Left ventricle myocardium superior (tissue), 1 donor: ENCODE results near the gene BET1. TPM values are rescaled to one million over a fixed set of nuclear protein-coding genes. Genes with fewer than 3 reads are reported as not detected.
A peak's percentile ranks its signal among the peaks of the same experiment; 100 is the strongest.

Experiments
- ATAC-seq: fragments of 200-7000 bp; cut with Tn5 transposase; one replicate; pipeline ENCODE4 v1.9.1; 2020; ENCODE audit warnings: mild to moderate bottlenecking, moderate library complexity
- DNase-seq: peaks from one replicate; pipeline ENCODE4 v3.0.0-alpha.2; 2020
- intact Hi-C: fragments of 100-400 bp; cut with micrococcal nuclease; formaldehyde crosslinking; loops from one replicate; pipeline ENCODE4 v1.11.0; 2022
- total RNA-seq: library from RNA; stranded (reverse); fragmentation: NEBNext Ultra II Directional; extraction: Animal tissue kit (Norgen Biotek cat#: 25700); gene quantifications from one replicate; pipeline ENCODE4 v1.2.1, GENCODE V29; 2021
- donor health status: DM: no; HTN: yes; CAD: no; lungs with severe emphysema.

Gene BET1
- total RNA-seq, 1 donor from 2014 or later, result 14.6 TPM

- DNase-seq (no peak), ATAC-seq (no peak)
- intact Hi-C loops, result no loop called here
Observed at GRCh38 chr7:94016786-94017185, 12.6 kb upstream of the BET1 start.

- intact Hi-C loops, result no loop called here
- no peak for ATAC-seq
- DNase-seq, result no peak
Observed at GRCh38 chr7:94015538-94015937, 11.4 kb upstream of the BET1 start.

- ATAC-seq (no peak), DNase-seq (no peak)
- intact Hi-C loops, result no loop called here
Observed at GRCh38 chr7:94012746-94013145, 8.6 kb upstream of the BET1 start.

- ATAC-seq (no peak), DNase-seq (no peak)
- intact Hi-C loops, result no loop called here
Observed at GRCh38 chr7:94011714-94012353, 7.7 kb upstream of the BET1 start.

GRCh38 chr7:94008537-94008936 is 4.4 kb upstream of the BET1 start:
- DNase-seq, result no peak
- no peak for ATAC-seq
- intact Hi-C loops, result no loop called here

- ATAC-seq, result no peak
- no peak for DNase-seq
- intact Hi-C loops, result no loop called here
Observed at GRCh38 chr7:94005753-94006152, 1.6 kb upstream of the BET1 start.

GRCh38 chr7:94003446-94004023 is 620 bp downstream of the BET1 start:
- intact Hi-C loops, result no loop called here
- peak; percentile 46 for ATAC-seq

GRCh38 chr7:94001396-94001795 is 2.8 kb downstream of the BET1 start:
- no peak for DNase-seq
- ATAC-seq, result no peak
- intact Hi-C loops, result no loop called here

More at GRCh38 chr7:94003446-94004023, 620 bp downstream of the BET1 start:
- no peak for DNase-seq

GRCh38 chr7:93997868-93998267 is 6.3 kb downstream of the BET1 start:
- ATAC-seq (no peak), DNase-seq (no peak)
- intact Hi-C loops, result loop anchor here (10.0 kb wide), 1 partner anchor 53 kb away; no protein-coding TSS in a partner anchor

GRCh38 chr7:93992421-93993110 is 11.6 kb downstream of the BET1 start:
- ATAC-seq (no peak), DNase-seq (no peak)
- intact Hi-C loops, result loop anchor here (10.0 kb wide), 1 partner anchor 48 kb away; no protein-coding TSS in a partner anchor

- DNase-seq (no peak), ATAC-seq (no peak)
- intact Hi-C loops, result no loop called here
Observed at GRCh38 chr7:93987297-93987696, 16.9 kb downstream of the BET1 start.

GRCh38 chr7:93985101-93985500 is 19.1 kb downstream of the BET1 start:
- ATAC-seq, result no peak
- intact Hi-C loops, result no loop called here
- no peak for DNase-seq

GRCh38 chr7:93984024-93984423 is 20.1 kb downstream of the BET1 start:
- no peak for ATAC-seq
- no peak for DNase-seq
- intact Hi-C loops, result no loop called here

GRCh38 chr7:93981480-93981874 is 22.7 kb downstream of the BET1 start:
- DNase-seq (no peak), ATAC-seq (no peak)
- intact Hi-C loops, result no loop called here

- intact Hi-C loops, result no loop called here
- DNase-seq, result no peak
- ATAC-seq, result no peak
Observed at GRCh38 chr7:93980744-93981479, 23.2 kb downstream of the BET1 start.

GRCh38 chr7:93977211-93977950 is 26.8 kb downstream of the BET1 start:
- intact Hi-C loops, result no loop called here
- no peak for DNase-seq
- ATAC-seq, result no peak

GRCh38 chr7:93973134-93973533 is 31.0 kb downstream of the BET1 start:
- intact Hi-C loops, result no loop called here
- DNase-seq (no peak), ATAC-seq (no peak)

- ATAC-seq (no peak), DNase-seq (no peak)
- intact Hi-C loops, result no loop called here
Observed at GRCh38 chr7:93972029-93972725, 32.0 kb downstream of the BET1 start.
